Measurements from ENCODE around the gene IGF1R. TPM values are rescaled to one million over a fixed set of nuclear protein-coding genes. Genes with fewer than 3 reads are reported as not detected.

IGF1R gene
- total and polyA plus RNA-seq, 2 of the 13 experiments (the other 11 are each of a cell fraction or from before 2014, with no cell fraction given): 15.9 to 18.4 TPM

- peaks cover 76% of the 10 kb centered on the region for H3K4me1 ChIP-seq (ENCODE audit: insufficient read depth, low read length)
- ChIA-PET CTCF (ENCODE audit: low intra/inter-chr PET ratio, low total read pairs) (no interaction called here), POLR2A (no interaction called here)
- no peak overlapping the region for H3K9ac ChIP-seq (ENCODE audit: insufficient read depth, low read depth, low read length)
- H3K36me3 ChIP-seq (replicated peaks in 1 of 2; ENCODE audit: control insufficient read depth in 1 of 2, insufficient read depth in 2 of 2, low read length in 2 of 2): peaks cover 3 to 12% of the 10 kb centered on the region in 2 experiments; a peak in 4 of 5 replicates
- H3K4me3 ChIP-seq (replicated peaks in 1 of 3; ENCODE audit: insufficient read depth in 1 of 3, low read depth in 2 of 3, low read length in 3 of 3): no peak overlapping the region
- TF ChIP-seq ZNF256 (CRISPR knock-in tag; conservative IDR thresholded peaks at IDR 0.05): no peak
- TF ChIP-seq GABPB1 (CRISPR knock-in tag; IDR thresholded peaks at IDR 0.05): no peak
- no peak for TF ChIP-seq ZNF883 (CRISPR knock-in tag; IDR thresholded peaks at IDR 0.05; ENCODE audit: not compliant biosample characterization)
- TF ChIP-seq TCF7L2 (IDR thresholded peaks at IDR 0.05; ENCODE audit: low read depth, low read length): no peak
- no peak for TF ChIP-seq ZNF512 (CRISPR knock-in tag; IDR thresholded peaks at IDR 0.05)
- no peak for TF ChIP-seq HCFC1 (IDR thresholded peaks at IDR 0.05; ENCODE audit: low read depth, low read length)
- TF ChIP-seq ZNF446 (CRISPR knock-in tag; IDR thresholded peaks at IDR 0.05): no peak
- TF ChIP-seq KIAA2018 (CRISPR knock-in tag; IDR thresholded peaks at IDR 0.05; ENCODE audit: borderline replicate concordance): no peak
- no peak for TF ChIP-seq TAF1 (CRISPR knock-in tag; IDR thresholded peaks at IDR 0.05)
- TF ChIP-seq THAP9 (CRISPR knock-in tag; IDR thresholded peaks at IDR 0.05; ENCODE audit: borderline replicate concordance): no peak
- TF ChIP-seq MATR3 (CRISPR knock-in tag; IDR thresholded peaks at IDR 0.05): no peak
- no peak for TF ChIP-seq ZNF329 (CRISPR knock-in tag; IDR thresholded peaks at IDR 0.05; ENCODE audit: low read depth)
- H3K27ac ChIP-seq (ENCODE audit: extremely low read length, insufficient read depth, low read length): no peak overlapping the region
- H4K20me1 ChIP-seq (ENCODE audit: insufficient read depth, low read length): peaks cover 88% of the 10 kb centered on the region
- H3K9me3 ChIP-seq (ENCODE audit: low read length): no peaks in the 10 kb centered on the region
- ATAC-seq: no peak
- BruUV-seq (replicated peaks): no TSS peak
- DNase-seq (ENCODE audit: low spot score): no peak
- in situ Hi-C loops (cut with HindIII; ENCODE audit: extremely low pct_ligation_motif_present, low pct_unique_long_range_greater_than_20kb) (no loop called here), intact Hi-C loops (cut with micrococcal nuclease; ENCODE audit: unreplicated experiment) (no loop called here)
- FAIRE-seq: no peak
- WGBS (ENCODE audit: low lambda C conversion rate): 93% methylated on average over 9 of the region's 9 CpGs
- H3K27me3 ChIP-seq (ENCODE audit: control insufficient read depth in 1 of 2, insufficient read depth in 2 of 2, low read length in 2 of 2): no peaks in the 10 kb centered on the region
- H2AFZ ChIP-seq (ENCODE audit: low read length): no peak overlapping the region
- H3K4me2 ChIP-seq (ENCODE audit: low read depth, low read length): no peak overlapping the region
- H3K79me2 ChIP-seq (ENCODE audit: insufficient read depth, low read length): peaks cover 99% of the 10 kb centered on the region
Measured at GRCh38 chr15:98715890-98716443, 67.6 kb downstream of the IGF1R start.
